GM21619 (cell line): ENCODE measurements around the gene SH2D2A.

Experiments
- ATAC-seq: cut with Tn5 transposase; IDR thresholded peaks from one replicate; pipeline ENCODE4 v1.9.1; 2021; ENCODE audit not compliant: unreplicated experiment

The SH2D2A gene

GRCh38 chr1:156848461-156849150, 32.0 kb upstream of the SH2D2A start:
- no peak for ATAC-seq

DNA sequence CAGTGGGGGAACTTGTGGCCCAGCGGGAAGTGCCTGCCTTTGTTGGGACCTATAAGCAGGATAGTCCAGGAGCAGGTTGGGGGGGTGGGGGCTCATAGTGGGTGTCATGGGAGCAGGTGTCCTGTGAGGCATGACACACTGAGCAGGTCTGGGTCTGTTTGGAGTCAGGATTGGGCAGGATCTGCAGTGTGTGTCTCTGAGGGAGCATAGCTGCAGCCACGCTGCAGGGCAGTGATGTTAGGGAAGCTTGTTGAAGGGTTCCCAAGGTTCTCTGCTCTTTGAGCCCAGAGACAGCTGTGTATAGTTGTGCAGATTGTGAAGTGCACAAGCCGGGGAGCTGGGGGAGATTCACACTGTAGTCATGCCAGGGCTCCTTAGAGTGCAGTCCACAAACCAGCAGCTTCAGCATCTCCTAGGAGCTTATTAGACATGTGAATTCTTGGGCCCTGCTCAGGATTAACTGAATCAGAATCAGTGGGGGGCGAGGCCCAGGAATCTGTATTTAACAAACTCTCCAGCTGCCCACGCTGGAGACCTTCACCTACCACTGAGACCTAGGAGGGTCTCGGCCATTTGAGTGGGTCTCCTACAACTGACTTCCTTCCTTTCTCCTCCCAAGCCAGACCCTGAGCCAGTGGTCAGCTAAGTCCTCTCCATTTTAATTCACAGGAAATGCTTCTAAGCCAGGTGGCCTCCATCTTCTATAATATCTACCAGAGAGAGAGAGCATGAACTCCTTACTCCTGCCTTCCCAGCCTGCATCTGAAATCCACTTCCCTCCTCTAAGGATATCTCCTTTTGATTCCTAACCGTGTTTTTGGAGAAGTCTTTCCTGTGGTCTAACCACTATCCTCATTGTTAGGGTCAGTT, 31.2 kb upstream of the SH2D2A start:
- no peak for ATAC-seq

GRCh38 chr1:156846643-156847042, 30.0 kb upstream of the SH2D2A start:
- ATAC-seq: no peak

DNA sequence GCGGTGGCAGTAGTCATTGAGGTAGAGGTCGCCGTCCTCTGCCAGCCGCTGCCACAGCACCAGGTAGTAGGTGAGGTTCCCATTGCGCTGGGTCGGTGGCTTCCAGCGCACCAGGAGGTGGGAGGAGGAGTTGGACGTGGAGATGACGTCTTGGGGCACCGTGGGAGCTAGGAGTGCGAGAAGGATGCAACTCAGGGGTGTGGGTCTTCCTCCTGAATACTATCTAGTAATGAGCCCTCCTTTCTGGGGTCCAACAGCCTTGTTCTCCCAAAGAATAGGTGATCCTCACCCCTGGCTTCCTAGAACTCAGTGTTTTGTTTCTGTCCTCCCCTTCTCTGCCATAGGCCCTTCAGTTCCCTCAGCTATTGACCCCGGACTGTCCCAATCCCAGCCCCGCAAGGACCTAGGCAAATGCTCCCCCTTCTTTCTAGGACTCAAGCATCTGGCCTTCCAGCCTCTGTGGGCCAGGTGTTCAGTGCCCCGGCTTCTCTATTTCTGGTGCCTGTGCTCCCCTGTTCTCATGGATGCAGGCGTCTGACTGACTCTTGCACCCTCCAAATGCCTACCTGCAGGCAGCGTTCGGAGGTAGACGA, 29.4 kb upstream of the SH2D2A start:
- no peak for ATAC-seq

GRCh38 chr1:156845055-156845952, 28.7 kb upstream of the SH2D2A start:
- no peak for ATAC-seq

DNA sequence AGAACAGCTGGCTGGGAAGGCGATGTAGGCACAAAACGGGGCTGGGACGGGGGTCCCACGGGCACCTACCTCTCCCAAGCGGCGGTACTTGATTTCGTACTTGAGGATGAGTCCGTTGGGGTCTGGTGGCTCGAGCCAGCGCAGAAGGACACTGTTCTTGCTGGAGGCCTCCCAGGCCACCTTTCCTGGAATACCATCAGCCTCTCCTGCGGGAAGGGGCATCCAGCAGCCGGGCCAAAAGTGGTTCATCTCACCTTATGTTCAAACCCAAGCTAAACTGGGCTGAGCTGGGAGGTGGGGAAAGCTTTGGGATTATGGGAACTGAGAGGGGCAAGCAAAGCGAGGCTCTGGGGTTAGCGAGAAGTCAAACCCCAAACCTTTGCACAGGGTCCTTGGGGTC, 28.0 kb upstream of the SH2D2A start:
- ATAC-seq: no peak

DNA sequence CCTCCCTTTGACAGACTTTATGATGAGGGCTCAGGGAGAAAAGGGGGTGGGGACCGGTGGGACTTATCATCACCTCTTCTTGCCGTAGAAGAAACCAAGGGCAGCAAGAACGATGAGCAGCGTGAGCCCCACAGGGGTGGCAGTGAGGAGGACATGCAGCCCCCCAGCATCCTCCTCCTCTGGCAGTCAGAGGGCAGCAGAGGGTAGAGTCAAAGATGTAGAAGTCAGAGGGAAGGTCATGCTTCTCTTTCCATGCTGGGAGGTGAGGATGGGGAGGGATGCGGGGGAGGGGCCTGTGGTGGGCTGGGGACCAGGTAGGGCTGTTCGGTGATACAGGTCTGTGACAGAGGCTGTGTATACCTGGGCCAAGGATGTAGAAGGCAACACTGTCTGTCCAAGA, 27.5 kb upstream of the SH2D2A start:
- ATAC-seq: no peak

DNA sequence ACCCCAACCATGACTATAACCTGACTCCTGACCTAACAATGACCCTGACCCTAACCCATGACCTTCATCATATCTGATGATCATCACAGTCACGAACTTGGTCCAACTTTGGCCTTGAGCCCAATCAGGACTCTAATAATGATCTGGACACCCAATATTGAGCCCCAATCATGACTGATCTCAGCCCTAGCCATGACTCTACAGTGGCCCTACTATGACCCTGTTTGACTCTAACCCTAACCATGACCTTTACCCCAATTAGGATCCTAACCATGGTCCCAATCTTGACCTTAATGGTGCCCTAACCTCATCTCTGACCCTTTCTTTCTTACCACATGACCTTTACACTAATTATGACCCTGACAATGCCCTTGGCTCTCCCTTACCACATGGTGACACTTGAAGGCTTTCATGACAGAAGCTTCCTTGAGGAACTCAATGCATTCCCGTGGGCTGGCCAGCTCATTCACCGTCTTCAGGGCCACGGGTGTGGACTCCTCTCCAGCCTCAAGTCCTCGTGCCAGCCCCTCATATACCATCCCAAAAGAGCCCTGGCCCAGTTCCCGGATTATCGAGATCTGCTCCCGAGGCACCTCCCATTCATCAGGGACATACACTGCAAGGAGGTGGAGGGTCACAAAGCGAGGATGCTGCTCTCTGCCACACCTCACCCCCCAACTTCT, 26.1 kb upstream of the SH2D2A start:
- ATAC-seq: no peak

GRCh38 chr1:156841295-156841855, 24.7 kb upstream of the SH2D2A start:
- no peak for ATAC-seq

DNA sequence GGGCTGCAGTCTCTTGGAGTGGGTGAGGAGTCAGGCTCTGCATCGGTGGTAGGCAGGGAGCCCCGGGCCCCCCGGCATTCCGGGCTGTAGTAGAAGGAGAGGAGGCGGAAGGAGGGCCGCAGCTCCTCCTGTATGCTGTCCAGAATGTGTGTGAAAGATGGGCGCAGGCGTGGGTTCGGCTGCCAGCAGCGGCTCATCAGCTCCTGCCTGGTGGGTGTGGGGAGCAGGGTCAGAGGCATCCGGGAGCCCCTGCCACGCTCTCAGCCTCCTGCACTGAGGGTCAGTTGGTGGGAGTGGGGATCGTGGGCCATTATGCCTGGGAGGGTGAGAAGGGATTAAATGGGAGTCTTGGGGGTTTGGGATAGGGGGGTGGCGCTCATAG, 24.2 kb upstream of the SH2D2A start:
- no peak for ATAC-seq

- no peak for ATAC-seq
These were observed 23.7 kb upstream of the SH2D2A start for GRCh38 chr1:156840186-156840897.

DNA sequence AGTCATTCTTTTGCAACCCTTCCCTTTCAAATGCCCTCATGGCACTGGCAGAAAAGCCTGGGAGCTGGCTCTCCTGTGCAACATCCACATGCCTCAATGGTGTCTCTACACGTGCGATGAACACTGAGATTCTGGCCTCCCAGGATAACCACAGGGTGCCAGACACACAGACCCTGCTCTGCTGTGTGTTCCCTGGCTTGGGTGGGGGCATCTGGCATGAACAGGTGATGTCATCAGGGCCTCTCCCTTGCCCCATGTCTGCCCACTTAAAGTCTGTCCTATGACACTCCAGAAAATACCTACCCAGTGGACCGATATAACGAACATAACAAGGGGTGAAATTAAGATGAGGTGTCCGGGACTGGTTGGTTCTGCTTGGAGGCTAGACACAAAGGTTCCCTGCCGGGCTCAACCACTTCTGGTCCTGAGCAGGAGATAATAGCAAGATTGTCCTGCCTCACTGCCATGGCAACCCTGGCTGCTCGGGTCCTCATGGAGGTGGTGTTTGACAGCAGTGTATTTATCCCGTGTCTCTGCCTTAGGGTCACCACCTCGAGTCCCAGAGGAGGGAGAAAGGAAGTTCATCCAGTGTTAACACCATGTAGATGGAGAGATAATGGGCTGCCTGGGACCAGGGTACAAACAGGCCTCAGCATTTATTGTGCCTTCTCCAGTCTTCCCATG, 22.9 kb upstream of the SH2D2A start:
- ATAC-seq: no peak

GRCh38 chr1:156838972-156839371, 22.3 kb upstream of the SH2D2A start:
- ATAC-seq: no peak

- ATAC-seq: no peak
These were observed 20.2 kb upstream of the SH2D2A start for GRCh38 chr1:156836892-156837291.

DNA sequence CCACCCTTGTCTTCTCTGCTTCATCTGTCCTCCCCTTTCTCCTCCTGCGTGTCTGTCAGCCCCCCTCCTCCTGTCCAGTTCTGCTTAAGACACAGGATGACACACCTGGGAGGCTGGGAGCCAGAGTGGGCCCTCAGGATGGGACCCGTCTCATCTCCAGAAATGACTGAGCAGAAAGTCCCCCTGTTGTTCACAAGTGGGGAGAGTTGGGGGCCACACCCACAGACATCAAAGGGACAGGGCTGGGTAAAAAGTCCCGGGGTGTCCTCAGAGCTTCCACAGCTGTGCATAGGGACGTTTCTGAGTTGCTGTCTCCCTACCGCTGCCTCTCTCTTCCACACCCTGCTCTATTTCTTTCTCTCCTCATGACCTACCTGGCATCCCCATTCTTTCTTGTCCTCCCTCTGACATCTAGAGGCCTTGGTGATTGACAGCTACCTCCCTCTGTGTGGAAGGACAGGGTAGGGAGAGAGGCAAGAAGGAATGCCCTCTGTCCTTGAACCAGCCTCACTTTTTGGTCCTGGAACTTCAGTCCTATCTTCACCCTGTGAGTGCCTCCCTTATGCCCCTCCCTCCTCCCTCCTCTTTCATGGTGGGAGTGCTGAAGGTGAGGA, 19.5 kb upstream of the SH2D2A start:
- ATAC-seq: peak; percentile 59

- no peak for ATAC-seq
These were observed 17.7 kb upstream of the SH2D2A start for GRCh38 chr1:156834322-156834721.

- no peak for ATAC-seq
These were observed 17.0 kb upstream of the SH2D2A start for GRCh38 chr1:156833603-156834002.

- ATAC-seq: no peak
These were observed 15.8 kb upstream of the SH2D2A start for GRCh38 chr1:156832434-156832833.
